Activated naive CD8-positive, alpha-beta T cell treated with anti-CD3 and anti-CD28 coated beads for 36 hours (primary cell): Measurements from ENCODE around the gene LRRC8B. TPM values are rescaled to one million over a fixed set of nuclear protein-coding genes. Genes with fewer than 3 reads are reported as not detected.
"Not testable (repeated sequence)": the region's sequence is repeated elsewhere in the genome, so short reads cannot be mapped to it uniquely, and the experiment has no call there.

Source experiments
- DNase-seq: peaks from one replicate; pipeline ENCODE4 v3.0.0; 2021
- H3K27ac Mint-ChIP-seq: one replicate; pipeline ENCODE4 v1.8.0; 2022; ENCODE audit warnings: mild to moderate bottlenecking, moderate library complexity, mixed read lengths
- H3K27me3 Mint-ChIP-seq: one replicate; pipeline ENCODE4 v1.8.0; 2022; ENCODE audit warnings: mild to moderate bottlenecking, mixed read lengths
- H3K36me3 Mint-ChIP-seq: one replicate; pipeline ENCODE4 v1.8.0; 2021; ENCODE audit warnings: mild to moderate bottlenecking, mixed read lengths
- H3K4me1 Mint-ChIP-seq: one replicate; pipeline ENCODE4 v1.8.0; 2021; ENCODE audit warnings: mixed read lengths
- H3K4me3 Mint-ChIP-seq: one replicate; pipeline ENCODE4 v1.8.0; 2022; ENCODE audit warnings: mild to moderate bottlenecking, moderate library complexity, mixed read lengths
- H3K9me3 Mint-ChIP-seq: one replicate; pipeline ENCODE4 v1.8.0; 2022; ENCODE audit warnings: mixed read lengths
- total RNA-seq, 2 experiments: library from RNA; stranded (reverse); gene quantifications; one replicate each; pipeline ENCODE4 v1.2.3, GENCODE V29; 2021

The LRRC8B gene
- total RNA-seq = 10 to 100 TPM; 22.3 to 24.5 TPM

GRCh38 chr1:89524369-89525168 is at the start of gene LRRC8B:
Gene LRRC8B (plus strand): TSS chr1:89524829. CDS start chr1:89582651, 57,822 bp downstream.
- peak within 1 kb of the TSS; percentile 90 for H3K27ac Mint-ChIP-seq
- DNase-seq = peak; percentile 89
- H3K27me3 Mint-ChIP-seq = no peaks in the 10 kb centered on the region
- no peak within 1 kb of the TSS for H3K4me3 Mint-ChIP-seq
- H3K9me3 Mint-ChIP-seq = peaks cover 9% of the 10 kb centered on the region
- peaks cover 32% of the 10 kb centered on the region for H3K36me3 Mint-ChIP-seq
- H3K4me1 Mint-ChIP-seq = peaks cover 27% of the 10 kb centered on the region

GRCh38 chr1:89475269-89475668 is 49.4 kb upstream of the LRRC8B start:
- Mint-ChIP-seq H3K4me1 (peaks cover 2% of the 10 kb centered on the region), H3K36me3 (peaks cover 10% of the 10 kb centered on the region), H3K27me3 (no peaks in the 10 kb centered on the region), H3K4me3 (no peak overlapping the region), H3K27ac (no peak overlapping the region), H3K9me3 (peaks cover 17% of the 10 kb centered on the region)
- DNase-seq = no peak

- Mint-ChIP-seq H3K4me3 (no peak overlapping the region), H3K4me1 (peaks cover 2% of the 10 kb centered on the region), H3K36me3 (peaks cover 10% of the 10 kb centered on the region), H3K27ac (no peak overlapping the region), H3K27me3 (no peaks in the 10 kb centered on the region), H3K9me3 (peaks cover 22% of the 10 kb centered on the region)
- DNase-seq = no peak
These were observed 48.6 kb upstream of the LRRC8B start for GRCh38 chr1:89476072-89476471.

- Mint-ChIP-seq H3K4me1 (peaks cover 24% of the 10 kb centered on the region), H3K36me3 (peaks cover 1% of the 10 kb centered on the region), H3K4me3 (no peak overlapping the region), H3K9me3 (peaks cover 13% of the 10 kb centered on the region), H3K27me3 (peaks cover 6% of the 10 kb centered on the region), H3K27ac (no peak overlapping the region)
- DNase-seq = peak; percentile 57
These were observed 41.4 kb upstream of the LRRC8B start for GRCh38 chr1:89483010-89483756.

GRCh38 chr1:89483757-89484077 is 40.9 kb upstream of the LRRC8B start:
- Mint-ChIP-seq H3K36me3 (peaks cover 1% of the 10 kb centered on the region), H3K27ac (no peak overlapping the region), H3K27me3 (peaks cover 6% of the 10 kb centered on the region), H3K9me3 (peaks cover 13% of the 10 kb centered on the region), H3K4me3 (no peak overlapping the region), H3K4me1 (peaks cover 28% of the 10 kb centered on the region)
- no peak for DNase-seq

GRCh38 chr1:89484092-89485038 is 40.3 kb upstream of the LRRC8B start:
- no peak for DNase-seq
- Mint-ChIP-seq H3K4me3 (no peak overlapping the region), H3K9me3 (peaks cover 13% of the 10 kb centered on the region), H3K27me3 (peaks cover 6% of the 10 kb centered on the region), H3K27ac (no peak overlapping the region), H3K4me1 (peaks cover 32% of the 10 kb centered on the region), H3K36me3 (peaks cover 2% of the 10 kb centered on the region)

GRCh38 chr1:89487972-89488371 is 36.7 kb upstream of the LRRC8B start:
- peaks cover 15% of the 10 kb centered on the region for H3K36me3 Mint-ChIP-seq
- H3K4me1 Mint-ChIP-seq = peaks cover 31% of the 10 kb centered on the region
- peaks cover 6% of the 10 kb centered on the region for H3K9me3 Mint-ChIP-seq
- H3K27ac Mint-ChIP-seq = no peak overlapping the region
- DNase-seq = peak; percentile 7
- H3K27me3 Mint-ChIP-seq = peaks cover 6% of the 10 kb centered on the region
- H3K4me3 Mint-ChIP-seq = no peak overlapping the region

GRCh38 chr1:89489047-89489729 is 35.4 kb upstream of the LRRC8B start:
- H3K27ac Mint-ChIP-seq = no peak overlapping the region
- no peak overlapping the region for H3K4me3 Mint-ChIP-seq
- peaks cover 13% of the 10 kb centered on the region for H3K9me3 Mint-ChIP-seq
- no peak for DNase-seq
- peaks cover 15% of the 10 kb centered on the region for H3K36me3 Mint-ChIP-seq
- H3K4me1 Mint-ChIP-seq = peaks cover 23% of the 10 kb centered on the region
- H3K27me3 Mint-ChIP-seq = peaks cover 6% of the 10 kb centered on the region

GRCh38 chr1:89490389-89490788 is 34.2 kb upstream of the LRRC8B start:
- no peak for DNase-seq

GRCh38 chr1:89499320-89499719 is 25.3 kb upstream of the LRRC8B start:
- Mint-ChIP-seq H3K27ac (no peak overlapping the region), H3K36me3 (no peaks in the 10 kb centered on the region), H3K9me3 (no peaks in the 10 kb centered on the region), H3K4me3 (no peak overlapping the region), H3K4me1 (no peaks in the 10 kb centered on the region), H3K27me3 (no peaks in the 10 kb centered on the region)
- no peak for DNase-seq

More at GRCh38 chr1:89490389-89490788, 34.2 kb upstream of the LRRC8B start:
- peaks cover 15% of the 10 kb centered on the region for H3K36me3 Mint-ChIP-seq
- peaks cover 13% of the 10 kb centered on the region for H3K9me3 Mint-ChIP-seq
- no peak overlapping the region for H3K4me3 Mint-ChIP-seq
- peaks cover 18% of the 10 kb centered on the region for H3K4me1 Mint-ChIP-seq
- peaks cover 6% of the 10 kb centered on the region for H3K27me3 Mint-ChIP-seq
- H3K27ac Mint-ChIP-seq = no peak overlapping the region

- Mint-ChIP-seq H3K27me3 (no peaks in the 10 kb centered on the region), H3K4me3 (no peak overlapping the region), H3K27ac (no peak overlapping the region), H3K4me1 (no peaks in the 10 kb centered on the region), H3K9me3 (no peaks in the 10 kb centered on the region), H3K36me3 (no peaks in the 10 kb centered on the region)
- no peak for DNase-seq
These were observed 22.6 kb upstream of the LRRC8B start for GRCh38 chr1:89502042-89502441.

- H3K27me3 Mint-ChIP-seq = no peaks in the 10 kb centered on the region
These were observed 21.7 kb upstream of the LRRC8B start for GRCh38 chr1:89502895-89503294.

GRCh38 chr1:89503690-89504089 is 20.9 kb upstream of the LRRC8B start:
- Mint-ChIP-seq H3K4me3 (no peak overlapping the region), H3K27ac (no peak overlapping the region), H3K36me3 (no peaks in the 10 kb centered on the region), H3K9me3 (peaks cover 3% of the 10 kb centered on the region), H3K4me1 (no peaks in the 10 kb centered on the region), H3K27me3 (no peaks in the 10 kb centered on the region)
- no peak for DNase-seq

More at GRCh38 chr1:89502895-89503294, 21.7 kb upstream of the LRRC8B start:
- no peak overlapping the region for H3K27ac Mint-ChIP-seq
- H3K4me1 Mint-ChIP-seq = no peaks in the 10 kb centered on the region
- H3K4me3 Mint-ChIP-seq = no peak overlapping the region
- DNase-seq = no peak
- H3K36me3 Mint-ChIP-seq = no peaks in the 10 kb centered on the region
- H3K9me3 Mint-ChIP-seq = no peaks in the 10 kb centered on the region

GRCh38 chr1:89510061-89510460 is 14.6 kb upstream of the LRRC8B start:
- DNase-seq, H3K9me3 Mint-ChIP-seq, H3K36me3 Mint-ChIP-seq, H3K27ac Mint-ChIP-seq, H3K4me1 Mint-ChIP-seq, H3K4me3 Mint-ChIP-seq, H3K27me3 Mint-ChIP-seq: not testable (repeated sequence)
